Vagina (tissue), 2 donors: ENCODE measurements around the gene ASPRV1.

Source experiments
- CTCF ChIP-seq, 3 experiments: fragments of 450-650 bp in 2 of 3; fragments of 200-600 bp in 1 of 3; sonication (generic) in 1 of 3; IDR thresholded peaks; one replicate each; pipeline ENCODE4 v1.5.1; 2017 to 2019; ENCODE audit warnings: antibody characterized with exemption in 3 of 3, mild to moderate bottlenecking in 2 of 3, moderate library complexity in 2 of 3
- POLR2A ChIP-seq, 2 donors: fragments of 450-650 bp; IDR thresholded peaks; one replicate each; pipeline ENCODE4 v1.6.1; 2017; ENCODE audit warnings: antibody characterized with exemption in 2 of 2, mild to moderate bottlenecking in 2 of 2, moderate library complexity in 2 of 2
- POLR2AphosphoS5 ChIP-seq, 2 donors: sonication (generic); formaldehyde crosslinking; IDR thresholded peaks; one replicate each; pipeline ENCODE4 v1.9.0; 2017; ENCODE audit warnings: antibody characterized with exemption in 2 of 2, mild to moderate bottlenecking in 2 of 2, low read depth in 1 of 2; ENCODE audit not compliant: insufficient read depth in 1 of 2

GRCh38 chr2:70009762-70010575 lies 48.5 kb upstream of the ASPRV1 start:
- TF ChIP-seq CTCF (IDR thresholded peaks at IDR 0.05) (no peak), POLR2A (IDR thresholded peaks at IDR 0.05) (no peak), POLR2AphosphoS5 (IDR thresholded peaks at IDR 0.05; ENCODE audit: insufficient read depth in 1 of 2, low read depth in 1 of 2) (no peak)
